GM12891 (cell line): ENCODE results near the gene VMAC.
A peak's percentile ranks its signal among the peaks of the same experiment; 100 is the strongest.
"Not testable (repeated sequence)": the region's sequence is repeated elsewhere in the genome, so short reads cannot be mapped to it uniquely, and the experiment has no call there.

Experiments
- DNase-seq: peaks from one replicate; pipeline ENCODE4 v3.0.0; 2011; ENCODE audit warnings: low spot score; ENCODE audit not compliant: insufficient read length
- FAIRE-seq: peaks from 2 replicates; lab custom pipeline; 2011; peaks lifted over from hg19 to GRCh38; lab: Jason Lieb, UNC
- PAX5 ChIP-seq: IDR thresholded peaks from 2 replicates; pipeline ENCODE4 v1.6.1; 2011; ENCODE audit warnings: low read length, moderate library complexity, mild to moderate bottlenecking; ENCODE audit not compliant: insufficient read depth, severe bottlenecking
- POLR2A ChIP-seq: IDR thresholded peaks from 2 replicates; pipeline ENCODE4 v1.6.1; 2011; ENCODE audit warnings: low read depth, low read length, control low read depth
- POLR2AphosphoS5 ChIP-seq: IDR thresholded peaks from 2 replicates; pipeline ENCODE4 v1.6.1; 2011; ENCODE audit warnings: low read depth, low read length, control low read depth
- POU2F2 ChIP-seq: IDR thresholded peaks from 2 replicates; pipeline ENCODE4 v1.6.1; 2011; ENCODE audit warnings: low read depth, mild to moderate bottlenecking, control low read depth, low read length, moderate library complexity
- SPI1 ChIP-seq: IDR thresholded peaks from 2 replicates; pipeline ENCODE4 v1.6.1; 2011; ENCODE audit warnings: low read depth, low read length, control low read depth
- TAF1 ChIP-seq: IDR thresholded peaks from 2 replicates; pipeline ENCODE4 v1.6.1; 2011; ENCODE audit warnings: low read depth, low read length, control low read depth

The VMAC gene

GRCh38 chr19:5884065-5884811 is 20.4 kb upstream of the VMAC start:
- peak; percentile 88 for TF ChIP-seq SPI1
- not testable (repeated sequence) for DNase-seq, FAIRE-seq

GRCh38 chr19:5889288-5889971 is 15.2 kb upstream of the VMAC start:
- no peak for TF ChIP-seq POU2F2
- no peak for TF ChIP-seq TAF1
- TF ChIP-seq POLR2AphosphoS5 = no peak
- TF ChIP-seq SPI1 = no peak
- no peak for TF ChIP-seq POLR2A
- no peak for TF ChIP-seq PAX5
- DNase-seq (no peak), FAIRE-seq (no peak)

- no peak for FAIRE-seq
- TF ChIP-seq POLR2A (0 out of 2 replicates have a peak, but pooled peaks have one; percentile 34), SPI1 (no peak)
- no peak for DNase-seq
Measured at GRCh38 chr19:5890099-5890498, 14.6 kb upstream of the VMAC start.

DNA sequence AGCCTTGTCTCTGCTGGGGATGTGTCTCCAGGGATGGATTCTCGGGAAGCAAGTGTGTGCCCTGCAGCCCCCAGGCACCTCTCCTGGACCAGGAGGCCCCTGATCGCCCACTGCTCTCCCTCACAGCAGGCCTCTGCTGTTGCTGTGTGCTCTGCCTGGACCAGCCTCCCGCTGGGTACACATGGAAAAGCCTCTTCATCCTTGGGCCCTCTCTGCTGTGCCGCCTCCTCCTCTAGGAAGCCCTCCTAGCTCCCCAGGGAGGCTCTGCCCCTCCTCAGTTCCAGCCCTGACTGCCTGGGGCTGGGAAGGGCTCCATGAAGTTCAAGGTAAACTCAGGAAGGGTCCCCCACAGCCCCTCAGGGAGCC is 13.1 kb upstream of the VMAC start:
- TF ChIP-seq POU2F2 = 0 out of 2 replicates have a peak, but pooled peaks have one; percentile 10
- TF ChIP-seq SPI1 = no peak
- TF ChIP-seq POLR2A = peak; percentile 27; the same call in 1 of the 2 replicates
- no peak for DNase-seq
- FAIRE-seq = no peak

GRCh38 chr19:5891938-5892771 is 12.5 kb upstream of the VMAC start:
- DNase-seq = no peak
- TF ChIP-seq TAF1 (no peak), POLR2A (peak; percentile 47), POLR2AphosphoS5 (no peak), PAX5 (no peak), POU2F2 (0 out of 2 replicates have a peak, but pooled peaks have one; percentile 3)
- peak; percentile 35 for FAIRE-seq

GRCh38 chr19:5892772-5893275 is 11.8 kb upstream of the VMAC start:
- TF ChIP-seq TAF1 = no peak
- no peak for TF ChIP-seq POU2F2
- TF ChIP-seq SPI1 = no peak
- no peak for TF ChIP-seq POLR2AphosphoS5
- TF ChIP-seq POLR2A = 0 out of 2 replicates have a peak, but pooled peaks have one; percentile 28
- TF ChIP-seq PAX5 = no peak
- FAIRE-seq = no peak
- DNase-seq = no peak

DNA sequence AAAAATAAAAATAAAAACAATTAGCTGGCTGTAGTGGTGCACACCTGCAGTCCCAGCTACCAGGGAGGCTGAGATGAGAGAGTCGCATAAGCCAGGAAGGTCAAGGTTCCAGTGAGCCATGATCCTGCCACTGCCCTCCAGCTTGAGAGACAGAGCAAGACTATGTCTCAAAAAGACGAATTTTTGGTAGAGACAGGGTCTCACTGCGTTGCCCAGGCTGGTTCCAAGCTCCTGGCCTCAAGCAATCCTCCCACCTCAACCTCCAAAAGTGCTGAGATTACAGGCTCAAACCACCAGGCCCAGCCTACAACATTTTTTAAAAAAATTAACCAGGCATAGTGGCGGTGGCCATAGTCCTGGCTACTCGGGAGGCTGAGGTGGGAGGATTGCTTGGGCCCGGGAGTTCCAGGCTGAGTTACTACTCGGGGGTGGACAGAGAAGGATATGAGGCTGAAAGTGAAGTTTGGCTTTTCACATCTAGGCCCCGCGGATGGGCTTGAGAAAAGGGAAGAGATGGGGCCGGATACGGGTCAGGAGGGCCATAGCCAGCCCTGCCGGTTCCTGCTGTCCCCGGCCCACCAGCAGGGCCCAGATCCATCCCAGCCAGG is 11.3 kb upstream of the VMAC start:
- no peak for TF ChIP-seq TAF1
- TF ChIP-seq POLR2AphosphoS5 = peak; percentile 32; the same call in 1 of the 2 replicates
- FAIRE-seq = no peak
- DNase-seq = no peak

DNA sequence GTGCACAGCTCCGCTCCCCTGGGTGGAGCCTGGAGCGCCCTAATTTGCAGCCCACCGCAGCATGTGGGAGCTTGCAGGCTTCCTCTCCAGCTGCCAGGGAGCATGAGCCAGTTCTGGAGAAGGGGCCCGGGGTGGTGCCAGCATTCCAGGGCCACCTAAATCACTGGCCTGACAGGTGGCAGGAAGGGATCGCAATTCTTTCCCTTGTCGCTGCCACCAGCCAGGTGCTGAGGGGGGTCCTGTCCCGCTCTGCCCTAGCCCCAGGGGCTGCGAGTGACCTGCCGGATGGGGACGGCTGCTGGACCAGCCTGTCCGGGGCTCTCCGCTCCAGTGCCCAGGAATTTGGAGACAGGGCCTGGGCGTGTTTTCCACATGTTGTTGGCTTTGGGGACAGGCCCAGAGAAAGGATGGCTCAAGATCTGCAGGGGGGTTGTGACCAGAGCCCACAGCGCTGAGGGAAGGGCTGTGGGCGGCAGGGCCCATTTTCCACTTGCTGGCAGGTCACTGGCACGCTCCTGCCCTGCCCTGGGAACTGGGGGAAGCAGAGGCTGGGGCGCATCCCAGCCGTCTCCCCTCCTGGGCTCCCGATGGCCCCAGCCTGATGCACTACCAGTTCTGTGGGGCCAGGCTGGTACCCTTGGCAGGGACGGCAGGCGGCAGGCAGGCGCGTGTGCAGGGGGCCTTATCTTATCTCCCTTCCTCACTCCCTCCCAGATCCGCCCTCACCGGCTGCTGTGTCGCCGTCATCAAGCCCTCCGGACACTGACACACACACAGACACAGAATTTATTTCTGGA is 10.6 kb upstream of the VMAC start:
- no peak for FAIRE-seq
- TF ChIP-seq POLR2A (peak; percentile 44; the same call in 1 of the 2 replicates), POLR2AphosphoS5 (peak; percentile 52; the same call in 1 of the 2 replicates), SPI1 (no peak), TAF1 (no peak), PAX5 (no peak)

More for the DNA sequence above, 10.6 kb upstream of the VMAC start:
- DNase-seq = no peak
